ENCODE measurements around the gene ACR.
A peak's percentile ranks its signal among the peaks of the same experiment; 100 is the strongest.
"Not testable (repeated sequence)": the region's sequence is repeated elsewhere in the genome, so short reads cannot be mapped to it uniquely, and the experiment has no call there.

ACR gene

GRCh38 chr22:50775132-50775531 lies 37.1 kb downstream of the ACR start:
- not testable (repeated sequence) for H3K4me3 ChIP-seq (ENCODE audit: low read depth, low read length)
- TF ChIP-seq, protein P1, sequence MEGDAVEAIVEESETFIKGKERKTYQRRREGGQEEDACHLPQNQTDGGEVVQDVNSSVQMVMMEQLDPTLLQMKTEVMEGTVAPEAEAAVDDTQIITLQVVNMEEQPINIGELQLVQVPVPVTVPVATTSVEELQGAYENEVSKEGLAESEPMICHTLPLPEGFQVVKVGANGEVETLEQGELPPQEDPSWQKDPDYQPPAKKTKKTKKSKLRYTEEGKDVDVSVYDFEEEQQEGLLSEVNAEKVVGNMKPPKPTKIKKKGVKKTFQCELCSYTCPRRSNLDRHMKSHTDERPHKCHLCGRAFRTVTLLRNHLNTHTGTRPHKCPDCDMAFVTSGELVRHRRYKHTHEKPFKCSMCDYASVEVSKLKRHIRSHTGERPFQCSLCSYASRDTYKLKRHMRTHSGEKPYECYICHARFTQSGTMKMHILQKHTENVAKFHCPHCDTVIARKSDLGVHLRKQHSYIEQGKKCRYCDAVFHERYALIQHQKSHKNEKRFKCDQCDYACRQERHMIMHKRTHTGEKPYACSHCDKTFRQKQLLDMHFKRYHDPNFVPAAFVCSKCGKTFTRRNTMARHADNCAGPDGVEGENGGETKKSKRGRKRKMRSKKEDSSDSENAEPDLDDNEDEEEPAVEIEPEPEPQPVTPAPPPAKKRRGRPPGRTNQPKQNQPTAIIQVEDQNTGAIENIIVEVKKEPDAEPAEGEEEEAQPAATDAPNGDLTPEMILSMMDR (IDR thresholded peaks at IDR 0.05; ENCODE audit: low read depth, low read length) = peak; percentile 53
- DNase-seq (ENCODE audit: low read depth) = peak; percentile 60

GRCh38 chr22:50777631-50778030 lies 39.6 kb downstream of the ACR start:
- DNase-seq (ENCODE audit: low read depth) = not testable (repeated sequence)

DNA sequence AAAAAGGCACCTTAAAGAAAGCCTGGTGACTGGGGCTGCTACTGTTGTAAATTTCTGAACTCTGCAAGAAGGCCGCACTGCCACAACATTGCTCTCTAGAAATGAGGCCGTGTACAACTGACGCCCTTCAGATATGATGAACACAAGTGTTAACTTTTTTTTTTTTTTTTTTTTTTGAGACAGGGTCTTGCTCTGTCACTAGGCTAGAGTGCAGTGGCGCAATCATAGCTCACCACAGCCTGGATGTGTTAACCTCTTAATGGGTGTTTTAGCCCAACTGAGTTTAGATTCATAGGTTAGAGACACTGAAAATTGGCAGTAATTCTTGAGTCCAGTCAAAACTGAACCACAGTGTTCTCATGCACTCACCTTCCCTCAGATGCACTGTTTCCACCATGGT lies 42.2 kb downstream of the ACR start:
- peak; percentile 75 for DNase-seq (ENCODE audit: low read depth)
- H3K4me3 ChIP-seq (ENCODE audit: low read depth, low read length) = not testable (repeated sequence)

More at GRCh38 chr22:50777631-50778030, 39.6 kb downstream of the ACR start:
- H3K4me3 ChIP-seq (ENCODE audit: low read depth, low read length) = not testable (repeated sequence)

DNA sequence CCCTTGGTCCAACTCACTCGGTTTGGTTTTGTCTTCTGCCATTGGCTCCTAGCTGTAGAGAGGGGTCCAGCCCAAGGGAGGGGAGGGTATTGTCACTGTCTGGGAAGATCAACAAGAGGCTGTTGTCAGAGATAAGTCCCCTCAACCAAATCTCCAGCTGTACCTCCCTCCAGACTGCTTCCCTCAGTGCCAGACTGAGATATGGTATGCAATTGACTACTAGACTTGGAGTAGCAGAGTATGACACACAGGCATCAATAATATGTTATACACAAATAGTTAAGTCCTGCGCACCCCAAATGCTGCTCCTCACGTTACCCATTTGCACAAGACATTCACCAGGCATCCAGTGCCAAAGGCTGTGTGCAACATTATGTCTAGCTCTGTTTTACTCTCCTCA lies 44.2 kb downstream of the ACR start:
- DNase-seq (ENCODE audit: low read depth) = not testable (repeated sequence)

GRCh38 chr22:50783033-50783879 lies 45.3 kb downstream of the ACR start, which contains the start of gene RABL2B:
Gene RABL2B (minus strand): TSS chr22:50783636. CDS start chr22:50782294, 1,342 bp downstream.
- peak; percentile 22; the same call in 1 of the 2 replicates for TF ChIP-seq MAX (IDR thresholded peaks at IDR 0.05; ENCODE audit: low read depth, low read length)
- peak within 1 kb of the TSS; percentile 62 for H3K4me3 ChIP-seq (ENCODE audit: low read depth, low read length)
- peak; percentile 84 for DNase-seq (ENCODE audit: low read depth)

More for the DNA sequence above, 44.2 kb downstream of the ACR start:
- not testable (repeated sequence) for H3K4me3 ChIP-seq (ENCODE audit: low read depth, low read length)

DNA sequence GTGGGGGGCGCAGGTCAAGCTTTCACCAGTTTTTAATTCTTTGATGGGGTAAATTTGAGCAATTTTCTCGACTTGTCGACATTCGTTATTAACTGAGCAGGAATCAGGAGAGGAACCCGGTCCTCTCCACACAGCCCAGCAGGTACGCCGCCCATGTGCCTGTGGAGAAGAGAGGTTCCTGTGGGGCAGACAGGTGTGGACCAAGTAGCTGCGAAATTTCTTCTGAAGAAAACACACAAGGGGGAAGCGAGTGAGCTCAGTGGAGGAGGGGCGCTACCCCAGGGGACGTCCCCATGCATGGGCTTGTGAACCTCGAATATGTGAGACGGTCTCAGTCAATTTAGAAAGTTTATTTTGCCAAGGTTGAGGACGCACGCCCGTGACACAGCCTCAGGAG lies 45.9 kb downstream of the ACR start:
- peak overlapping the region; percentile 60 for H3K4me3 ChIP-seq (ENCODE audit: low read depth, low read length)
- not testable (repeated sequence) for DNase-seq (ENCODE audit: low read depth)

DNA sequence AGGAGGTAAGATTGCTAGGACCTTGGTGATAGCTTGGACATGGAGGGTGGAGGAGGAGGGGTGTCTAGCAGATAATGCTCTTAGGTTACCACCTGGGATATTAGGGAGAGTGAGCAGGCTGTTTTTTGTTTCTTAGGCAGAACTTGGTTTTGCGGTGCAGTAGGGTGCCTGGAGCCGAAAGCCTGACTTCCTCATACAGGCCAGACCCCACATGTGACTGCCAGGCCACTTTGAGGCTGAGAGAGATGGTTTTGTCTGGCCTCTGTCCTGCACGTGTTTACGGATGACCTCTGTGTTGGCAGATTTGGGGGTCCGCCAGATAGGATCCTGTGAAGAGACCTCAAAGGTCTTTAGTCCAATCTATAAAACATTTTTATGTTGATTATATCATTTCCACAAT lies 47.3 kb downstream of the ACR start:
- DNase-seq (ENCODE audit: low read depth) = peak; percentile 5
- not testable (repeated sequence) for H3K4me3 ChIP-seq (ENCODE audit: low read depth, low read length)

GRCh38 chr22:50786936-50787335 lies 48.9 kb downstream of the ACR start:
- not testable (repeated sequence) for DNase-seq (ENCODE audit: low read depth); H3K4me3 ChIP-seq (ENCODE audit: low read depth, low read length)

Data from NB4 (cell line).